Activated T-cell treated with anti-CD3 and anti-CD28 coated beads, Interleukin-2, amount 50 U/mL, for 1 hour (primary cell): Measurements from ENCODE around the gene NATD1.

Source experiments
- DNase-seq: peaks from one replicate; pipeline ENCODE4 v3.0.0-alpha.2; 2020

Gene NATD1

DNA sequence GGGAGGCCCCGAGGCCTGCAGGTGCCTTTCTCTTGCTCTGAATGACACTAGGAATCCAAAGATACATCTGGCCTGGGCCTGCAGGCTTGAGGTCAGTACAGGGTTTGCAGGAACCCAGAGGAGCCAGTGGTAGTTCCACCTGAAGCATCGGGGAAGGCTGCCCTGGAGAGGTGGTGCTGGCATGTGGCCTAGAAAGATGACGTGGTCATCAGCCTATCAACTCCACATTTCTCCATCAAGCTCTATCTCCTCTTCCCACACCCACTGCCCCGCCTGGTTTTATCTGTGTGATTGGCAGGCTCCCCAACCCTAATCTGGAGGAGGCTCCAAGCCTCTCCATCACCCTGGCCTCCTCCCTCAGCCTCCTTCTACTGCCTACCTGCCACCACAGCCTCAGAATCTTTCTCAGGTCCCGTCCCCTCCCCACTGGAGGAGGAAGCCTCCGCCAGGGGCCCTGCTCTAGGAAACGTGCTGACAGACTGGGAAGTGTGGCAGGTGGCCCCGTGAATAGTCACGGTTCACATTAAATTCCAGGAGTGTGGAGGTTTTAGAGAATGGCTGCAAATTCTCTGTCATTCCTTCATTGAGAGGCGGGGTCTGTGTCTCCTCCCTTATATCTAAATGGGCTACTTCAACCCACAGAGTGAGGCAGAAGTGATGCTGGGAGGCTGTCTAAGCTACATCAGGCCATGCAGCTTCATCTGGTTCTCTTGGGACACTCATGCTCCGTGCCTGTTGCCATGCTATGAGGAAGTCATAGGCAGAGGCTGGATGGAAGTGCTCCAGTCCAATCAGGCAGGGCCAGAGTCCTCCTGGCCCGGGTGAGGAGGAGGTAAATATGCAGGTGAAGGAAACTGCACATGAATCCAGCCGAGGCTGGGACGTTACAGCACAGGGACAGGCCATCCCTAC is 19.9 kb upstream of the NATD1 start:
- DNase-seq: no peak

DNA sequence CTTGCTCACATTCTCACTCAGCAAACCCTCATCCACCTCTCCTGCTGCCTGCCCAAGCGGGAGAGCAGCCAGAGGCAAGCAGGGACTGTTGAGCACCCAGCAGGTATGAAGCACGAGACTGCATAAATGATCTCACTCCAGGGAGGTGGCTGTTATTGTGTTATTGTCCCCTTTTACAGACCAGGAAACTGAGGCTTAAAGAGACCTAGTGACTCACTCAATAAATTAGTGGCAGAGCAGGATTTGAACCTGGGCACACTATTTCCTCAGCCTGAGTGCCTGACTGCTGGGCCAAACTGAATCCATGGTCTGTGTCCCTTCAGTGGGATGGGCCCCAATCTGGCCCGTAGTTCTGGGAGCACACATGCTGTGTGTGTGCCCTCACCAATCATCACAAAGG is 19.0 kb upstream of the NATD1 start:
- DNase-seq: no peak

DNA sequence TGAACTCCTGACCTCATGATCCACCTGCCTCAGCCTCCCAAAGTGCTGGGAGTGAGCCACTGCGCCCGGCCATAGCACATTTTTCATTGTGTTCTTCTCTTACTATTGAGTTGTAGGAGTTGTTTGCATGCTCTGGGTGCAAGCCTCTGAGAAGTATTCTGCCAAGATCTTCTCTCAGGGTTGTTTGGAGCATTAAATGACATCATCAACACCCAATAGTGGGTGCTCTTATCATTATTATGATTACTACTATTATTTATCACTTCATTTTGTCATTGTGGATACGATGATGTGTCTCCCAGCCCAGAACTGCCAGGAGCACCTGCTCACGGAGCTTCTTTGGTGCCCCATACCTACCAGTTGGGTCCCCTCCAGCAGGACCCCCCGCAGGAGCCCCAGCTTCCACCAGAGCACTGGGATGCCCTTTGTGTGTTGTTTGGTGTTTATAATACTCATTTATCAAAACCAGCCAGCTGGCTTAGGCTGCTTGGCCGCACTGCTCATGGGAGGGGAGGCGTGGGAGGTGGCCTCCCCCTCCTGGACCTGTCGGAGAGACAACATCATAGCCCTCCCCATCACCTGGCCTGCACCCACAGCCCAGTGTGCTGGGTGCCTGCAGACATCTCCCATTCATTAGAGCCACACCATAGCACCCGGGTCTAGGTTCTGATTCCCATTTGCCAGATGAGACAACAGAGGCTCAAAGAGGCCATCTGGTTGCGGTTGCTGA is 18.4 kb upstream of the NATD1 start:
- no peak for DNase-seq

DNA sequence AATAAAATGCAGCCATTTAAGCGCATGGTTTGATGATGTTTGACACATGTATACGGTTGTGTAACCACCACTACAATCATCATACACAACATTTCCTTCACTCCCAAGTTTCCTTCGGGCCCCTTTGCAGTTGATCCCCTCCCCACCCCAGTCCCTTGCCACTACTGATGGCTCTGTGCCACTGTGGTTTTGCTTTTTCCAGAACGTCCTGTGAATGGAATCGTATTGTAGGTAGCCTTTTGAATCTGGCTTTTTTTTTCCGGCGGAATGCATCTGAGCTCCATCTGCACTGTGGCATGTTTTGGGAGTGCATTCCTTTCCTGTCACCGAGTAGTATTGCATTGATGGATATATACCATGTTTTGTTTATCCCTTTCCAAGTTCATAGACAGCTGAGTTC is 16.2 kb upstream of the NATD1 start:
- no peak for DNase-seq

DNA sequence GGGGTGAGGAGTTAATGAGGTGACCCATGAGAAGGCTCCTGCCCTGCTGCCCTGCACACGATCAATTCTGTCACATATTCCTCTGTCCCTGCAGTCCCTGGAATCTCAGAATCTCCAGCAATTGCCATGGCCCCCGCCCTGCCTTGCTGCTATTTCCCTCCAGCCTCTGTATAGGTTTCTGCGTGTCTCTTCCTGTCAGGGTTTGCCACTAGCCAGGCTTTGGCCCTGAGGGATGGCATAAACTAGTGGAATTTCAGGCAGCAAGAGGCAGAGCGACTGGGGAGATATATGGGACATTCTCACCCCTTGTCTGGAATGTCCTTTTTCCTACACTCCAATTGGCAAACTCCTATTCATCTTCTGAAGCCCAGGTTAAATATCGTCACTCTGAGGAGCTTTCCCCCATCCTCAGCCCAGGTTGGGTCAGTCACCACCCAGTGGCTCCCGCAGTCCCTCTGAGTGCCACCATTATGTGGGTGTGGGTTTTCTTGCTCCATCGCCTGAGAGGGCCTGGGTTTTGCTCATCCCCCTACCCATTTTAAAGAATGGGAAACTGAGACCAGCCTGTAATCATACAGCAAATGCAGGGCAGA is 15.5 kb upstream of the NATD1 start:
- no peak for DNase-seq

DNA sequence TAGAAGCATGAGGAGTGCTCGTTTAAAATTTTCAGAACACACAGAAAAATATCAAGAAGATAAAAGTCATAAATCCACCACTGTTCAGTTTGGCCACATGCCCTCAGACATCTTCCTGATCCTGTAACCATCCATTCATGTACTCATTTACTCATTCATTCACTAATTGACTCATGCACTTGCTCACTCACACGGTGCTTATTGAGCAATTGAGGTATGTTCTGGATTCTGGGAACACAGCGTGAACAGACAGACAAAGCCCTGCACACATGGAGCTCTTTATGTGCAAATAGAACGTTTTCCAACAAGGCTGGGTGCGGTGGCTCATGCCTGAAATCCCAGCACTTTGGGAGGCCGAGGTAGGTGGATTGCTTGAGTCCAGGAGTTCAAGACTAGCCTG is 10.2 kb upstream of the NATD1 start:
- no peak for DNase-seq

DNA sequence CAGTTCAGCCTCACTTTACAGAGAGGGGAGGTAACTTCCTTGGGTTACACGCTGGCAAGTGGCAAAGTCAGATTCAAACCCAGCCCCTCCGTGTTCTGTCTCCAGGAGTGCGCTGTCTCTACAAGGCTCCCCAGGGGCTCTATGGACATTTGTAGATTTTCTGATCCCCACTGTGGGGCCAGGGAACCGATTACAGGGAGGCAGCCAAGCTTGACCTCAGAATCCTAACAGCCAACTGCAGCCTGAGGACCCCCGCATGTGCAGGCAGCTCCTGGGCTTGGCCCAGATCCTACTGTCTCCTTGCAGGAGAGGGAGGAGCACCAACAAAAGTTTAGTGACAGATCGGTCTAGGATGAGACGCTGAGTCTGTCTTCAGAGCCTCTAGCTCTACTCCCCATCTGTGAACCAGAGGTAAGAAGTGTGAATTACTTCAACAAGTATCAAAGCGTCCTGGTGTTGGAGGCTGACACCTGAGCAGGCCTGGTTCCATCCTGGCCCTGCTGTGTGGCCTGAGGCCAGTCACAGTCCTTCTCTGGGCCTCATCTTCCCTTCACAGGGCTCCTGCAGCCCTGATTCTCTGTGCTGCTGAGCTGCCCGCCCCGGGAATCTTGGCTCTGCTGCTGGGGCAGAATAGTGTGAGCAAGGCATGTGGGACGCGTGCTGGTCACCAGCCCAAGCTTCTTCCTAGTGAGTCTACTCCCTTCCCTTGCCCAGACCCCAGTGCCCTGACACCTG is 9.2 kb upstream of the NATD1 start:
- DNase-seq: no peak

DNA sequence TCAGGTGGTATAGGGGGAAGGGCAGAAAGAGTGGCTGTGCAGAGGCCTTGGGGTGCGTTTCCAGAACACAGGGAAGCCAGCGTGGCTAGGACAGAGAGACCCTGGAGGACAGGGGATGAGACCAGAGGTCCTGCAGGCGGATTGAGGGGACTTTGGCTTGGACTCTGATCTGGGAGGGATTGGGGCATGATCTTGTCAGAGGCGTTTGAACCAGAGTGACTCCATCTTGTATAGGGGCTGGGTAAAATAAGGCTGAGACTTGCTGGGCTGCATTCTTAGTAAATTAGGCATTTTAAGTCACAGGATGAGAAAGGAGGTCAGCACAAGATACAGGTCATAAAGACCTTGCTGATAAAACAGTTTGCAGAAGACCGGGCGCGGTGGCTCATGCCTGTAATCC is 5.4 kb upstream of the NATD1 start:
- no peak for DNase-seq

DNA sequence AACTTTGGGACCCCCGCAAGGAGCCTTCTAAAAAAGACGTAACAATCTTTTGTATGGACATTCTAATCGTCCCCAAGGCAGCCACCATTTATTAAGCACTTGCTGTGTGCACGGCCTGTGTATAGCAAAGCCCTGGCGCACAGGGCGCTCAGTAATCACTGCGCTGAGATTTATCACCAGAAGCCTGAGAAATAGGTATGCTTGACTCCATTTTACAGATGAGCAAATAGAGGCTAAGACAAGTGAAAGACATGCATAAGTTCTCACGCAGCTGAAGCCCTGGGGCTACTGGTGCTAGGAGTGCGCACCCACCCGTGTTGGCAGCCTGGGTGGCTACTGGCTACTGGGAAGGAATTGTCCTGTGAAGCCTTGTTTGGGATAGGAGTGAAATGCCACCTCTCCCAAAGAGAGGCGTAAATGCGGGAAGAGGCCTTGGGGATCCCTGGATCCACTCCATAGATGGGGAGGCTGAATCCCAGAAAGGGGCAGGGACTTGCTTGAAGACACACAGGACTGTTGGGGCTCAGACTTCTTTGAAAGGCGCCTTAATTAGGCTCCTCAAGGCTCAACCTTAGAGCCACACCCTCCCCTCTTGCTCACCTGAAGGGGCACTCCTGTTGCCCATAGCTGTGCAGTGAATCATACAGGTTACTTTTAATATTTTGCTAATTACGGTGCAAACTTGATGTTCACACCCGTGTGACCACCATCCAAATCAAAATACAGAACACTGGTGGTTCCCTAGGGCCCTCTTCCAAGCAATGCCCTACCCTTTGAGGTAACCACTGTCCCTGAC is 634 bp upstream of the NATD1 start:
- DNase-seq: no peak

DNA sequence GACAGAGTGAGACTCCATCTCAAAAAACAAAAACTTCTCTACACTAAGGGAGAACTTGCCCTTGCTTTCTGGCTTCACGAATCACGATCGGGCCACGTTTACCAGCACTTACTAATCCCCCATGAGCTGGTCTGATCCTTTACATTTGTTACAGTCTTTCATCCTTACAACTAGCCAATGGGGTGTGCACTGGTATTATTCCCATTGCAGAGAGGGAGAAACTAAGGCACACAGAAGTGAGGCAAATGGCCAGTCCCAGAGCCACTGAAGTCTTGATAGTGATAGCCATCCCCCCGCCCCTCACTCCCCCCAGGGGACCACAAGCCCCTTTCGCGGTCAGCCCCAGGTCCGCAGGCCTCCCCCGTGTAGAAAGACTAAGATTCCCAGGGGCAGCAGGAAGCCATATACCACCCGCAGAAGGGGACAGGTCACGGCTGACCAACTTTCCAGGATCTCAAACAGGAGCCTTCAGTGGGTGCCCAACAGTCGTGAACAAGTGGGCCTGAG is 868 bp downstream of the NATD1 start:
- no peak for DNase-seq

DNA sequence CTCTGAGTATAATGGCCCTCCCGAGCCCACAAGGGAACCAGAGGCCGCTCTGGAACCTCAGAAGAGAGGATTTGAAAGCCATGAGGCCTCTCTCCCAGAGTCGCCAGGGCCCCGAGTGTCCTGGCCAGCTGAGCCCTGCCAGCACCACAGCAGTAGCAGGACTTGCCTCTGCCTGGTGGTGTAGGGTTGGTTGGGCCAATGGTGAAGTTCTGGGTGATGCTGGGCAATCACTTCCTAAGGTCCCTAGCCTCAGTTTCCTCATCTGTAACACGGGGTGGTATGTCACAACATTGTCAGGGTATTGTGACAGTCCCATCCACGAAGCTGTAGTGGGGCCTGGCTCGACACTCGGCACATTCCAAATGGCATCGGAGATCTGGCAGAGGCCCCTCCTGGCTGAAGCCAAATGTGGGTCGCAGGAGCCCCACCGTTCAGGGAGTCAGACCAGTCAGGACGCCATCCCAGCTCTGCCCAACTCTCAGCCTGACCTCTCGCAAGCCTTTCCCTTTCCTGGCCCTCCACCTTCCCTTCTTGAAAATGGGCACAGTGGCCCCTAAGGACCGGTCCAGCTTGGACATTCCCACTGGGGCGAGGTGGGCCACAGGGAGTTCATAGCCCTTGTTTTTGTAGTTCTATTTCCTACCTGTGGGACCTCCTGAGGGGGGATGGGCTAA is 1.7 kb downstream of the NATD1 start:
- no peak for DNase-seq

DNA sequence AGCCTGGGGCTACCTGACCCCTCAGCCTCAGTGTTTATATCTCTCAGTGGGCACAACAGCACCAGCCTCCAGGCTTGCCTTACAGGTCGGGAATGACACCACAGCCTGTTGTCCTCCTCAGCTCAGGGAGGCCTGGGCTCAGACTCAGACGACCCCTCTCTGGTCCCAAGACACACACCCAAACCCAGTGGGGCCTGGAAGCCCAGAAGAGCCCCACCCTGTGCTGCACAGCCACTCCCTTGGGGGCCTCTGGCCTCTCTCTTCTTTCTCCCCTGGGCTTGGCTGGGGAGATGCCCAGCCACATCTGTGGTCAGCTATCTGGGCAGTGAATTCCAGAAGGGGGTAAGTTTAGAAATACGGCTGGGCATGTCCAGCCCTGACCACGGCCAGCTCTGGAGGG is 2.4 kb downstream of the NATD1 start:
- no peak for DNase-seq

DNA sequence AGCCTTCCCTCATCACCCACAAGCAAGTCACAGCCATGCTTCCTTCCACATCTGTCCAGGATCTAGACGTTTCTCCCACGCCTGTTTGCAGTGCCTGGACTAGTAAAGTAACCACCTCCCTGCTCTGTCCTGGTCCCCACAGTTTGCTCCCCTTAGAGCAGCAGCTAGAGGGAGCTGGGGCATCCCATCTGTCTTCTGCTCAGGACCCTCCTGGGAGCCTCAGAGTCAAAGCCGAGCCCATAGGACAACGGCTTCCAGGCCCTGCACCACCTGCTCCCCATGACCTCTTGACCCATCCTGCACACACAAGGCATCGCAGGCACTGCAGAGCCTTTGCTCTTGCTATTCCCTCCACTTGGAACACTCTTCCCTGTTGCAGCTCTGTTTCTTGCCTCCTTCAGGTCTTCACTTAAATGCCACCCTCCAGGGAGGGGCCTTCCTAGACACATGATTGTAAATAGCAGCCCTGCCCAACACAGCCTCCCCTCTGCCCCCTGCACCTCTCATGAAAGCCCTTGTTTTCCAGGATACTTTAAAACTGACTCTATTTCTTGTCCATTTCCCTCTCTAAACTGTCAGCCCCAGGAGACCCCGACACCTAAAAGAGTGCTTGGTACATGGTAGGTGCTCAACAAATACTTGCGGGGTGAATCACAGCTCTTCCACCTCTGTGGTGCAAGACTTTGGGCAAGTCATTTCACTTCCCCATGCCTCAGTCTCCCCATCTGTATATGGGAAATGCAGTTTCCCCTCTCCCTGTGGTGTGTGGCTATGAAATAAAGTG is 3.1 kb downstream of the NATD1 start:
- no peak for DNase-seq

DNA sequence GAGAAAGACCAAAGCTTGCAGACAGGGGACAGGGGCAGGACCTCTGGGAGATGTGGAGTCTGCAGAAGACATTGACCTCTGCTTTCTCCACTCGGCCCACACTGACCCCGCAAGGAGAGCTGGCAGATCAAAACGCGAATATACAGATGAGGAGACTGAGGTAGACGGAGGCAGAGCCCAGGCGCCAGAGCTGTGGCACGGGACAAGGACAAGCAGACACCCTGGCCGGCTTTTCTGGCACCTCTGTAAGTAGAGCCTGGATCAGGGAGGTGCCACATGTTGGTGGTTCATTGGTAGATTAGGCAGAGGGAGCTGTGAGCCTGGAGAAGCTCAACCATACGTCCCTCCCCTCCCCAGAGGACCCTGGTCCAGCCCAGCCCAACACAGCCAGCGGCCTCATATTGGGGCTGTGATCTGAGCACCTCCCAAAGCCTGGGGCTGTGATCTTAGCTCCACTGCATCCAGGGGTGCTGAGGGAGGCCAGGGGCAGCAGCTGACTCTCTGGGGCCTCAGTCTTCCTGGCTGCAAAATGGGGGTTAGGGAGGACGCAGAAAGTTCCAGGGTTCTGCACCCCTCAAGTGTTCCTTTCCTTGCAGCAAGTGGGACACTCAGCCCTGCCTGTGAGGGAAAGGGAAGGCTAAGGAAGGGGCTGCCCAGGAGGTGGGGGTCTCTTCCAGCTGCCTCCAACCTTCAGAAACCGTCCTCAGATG is 4.0 kb downstream of the NATD1 start:
- DNase-seq: no peak

DNA sequence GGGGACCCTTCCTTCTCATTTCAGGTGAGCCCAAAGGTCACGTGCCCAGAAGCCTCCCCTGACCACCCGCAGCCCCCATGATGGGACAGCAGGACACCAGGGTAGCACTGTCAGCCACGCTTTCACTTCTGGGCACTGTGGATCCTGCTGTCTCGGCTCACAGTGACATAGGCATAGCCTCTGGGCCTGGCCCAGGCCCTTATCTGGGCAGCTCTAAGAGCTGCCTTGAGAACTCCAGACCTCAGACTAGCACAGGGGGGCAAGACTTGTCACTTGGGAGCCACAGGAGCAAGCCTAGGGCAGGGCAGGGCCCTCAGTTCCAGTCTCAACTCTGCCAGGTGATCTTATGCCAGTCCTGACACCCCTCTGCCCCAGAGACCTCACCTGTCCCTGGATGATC is 4.7 kb downstream of the NATD1 start:
- no peak for DNase-seq

DNA sequence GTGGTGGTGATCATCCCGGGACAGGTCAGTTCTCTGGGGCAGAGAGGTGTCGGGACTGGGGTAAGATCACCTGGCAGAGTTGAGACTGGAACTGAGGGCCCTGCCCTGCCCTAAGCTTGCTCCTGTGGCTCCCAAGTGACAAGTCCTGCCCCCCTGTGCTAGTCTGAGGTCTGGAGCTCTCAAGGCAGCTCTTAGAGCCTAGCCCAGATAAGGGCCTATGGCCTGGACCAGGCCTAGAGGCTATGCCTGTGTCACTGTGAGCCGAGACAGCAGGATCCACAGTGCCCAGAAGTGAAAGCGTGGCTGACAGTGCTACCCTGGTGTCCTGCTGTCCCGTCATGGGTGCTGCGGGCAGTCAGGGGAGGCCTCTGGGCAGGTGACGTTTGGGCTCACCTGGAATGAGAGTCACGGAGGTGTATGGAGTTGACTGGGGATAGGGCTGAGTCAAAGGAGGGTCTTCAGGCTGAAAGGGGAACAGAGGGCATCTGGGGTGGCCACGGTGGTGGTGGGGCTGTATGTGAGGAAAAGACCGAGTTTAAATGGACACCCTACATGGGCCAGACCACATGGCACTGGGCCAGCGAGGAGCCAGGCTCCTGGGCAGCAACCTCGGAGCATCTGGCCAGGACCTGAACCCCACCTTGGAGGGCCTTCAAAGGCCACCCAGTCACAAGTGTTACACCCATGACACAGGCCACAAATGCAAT is 5.5 kb downstream of the NATD1 start:
- no peak for DNase-seq

DNA sequence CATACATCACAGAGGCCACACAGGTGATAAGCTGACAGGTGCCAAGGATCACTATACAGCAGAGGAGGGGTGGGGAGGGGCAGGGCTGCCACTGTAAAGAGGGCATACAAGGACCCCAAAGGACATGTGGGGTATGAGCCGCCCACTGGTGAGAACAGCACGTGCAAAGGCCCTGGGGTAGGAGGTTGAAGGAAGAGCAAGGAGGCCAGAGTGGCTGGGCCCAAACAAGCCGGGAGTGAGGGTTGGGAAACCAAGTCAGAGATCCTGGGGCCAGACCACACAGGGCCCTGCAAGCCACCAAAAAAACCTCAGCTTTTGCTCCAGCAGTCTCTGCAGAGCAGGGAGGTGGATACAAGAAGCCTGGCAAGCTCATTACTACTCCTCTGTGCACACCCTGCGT is 6.5 kb downstream of the NATD1 start:
- no peak for DNase-seq

DNA sequence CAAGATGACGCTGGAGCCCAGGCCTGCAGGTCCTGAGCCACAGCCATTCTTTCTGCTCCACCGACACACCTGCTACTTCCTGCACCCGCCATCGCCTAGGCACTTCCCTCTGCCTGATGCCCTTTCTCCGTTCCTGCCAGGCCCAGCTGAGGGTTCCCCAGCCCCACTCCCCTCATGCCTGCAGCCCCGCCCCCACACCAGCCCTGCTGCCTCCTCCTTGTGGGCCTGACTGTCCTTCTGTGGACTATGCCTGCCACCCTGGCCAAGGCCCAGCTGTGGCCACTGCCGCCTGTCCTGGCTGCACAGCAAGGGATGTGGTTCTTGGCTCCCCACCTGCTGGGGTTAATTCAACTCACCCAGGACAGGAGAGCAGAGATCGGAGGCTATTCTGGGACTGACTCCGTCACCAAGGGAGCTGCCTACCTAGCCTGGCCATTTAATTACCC is 7.5 kb downstream of the NATD1 start:
- no peak for DNase-seq
